ENCODE measurements around the gene COPS7A.

COPS7A gene

DNA sequence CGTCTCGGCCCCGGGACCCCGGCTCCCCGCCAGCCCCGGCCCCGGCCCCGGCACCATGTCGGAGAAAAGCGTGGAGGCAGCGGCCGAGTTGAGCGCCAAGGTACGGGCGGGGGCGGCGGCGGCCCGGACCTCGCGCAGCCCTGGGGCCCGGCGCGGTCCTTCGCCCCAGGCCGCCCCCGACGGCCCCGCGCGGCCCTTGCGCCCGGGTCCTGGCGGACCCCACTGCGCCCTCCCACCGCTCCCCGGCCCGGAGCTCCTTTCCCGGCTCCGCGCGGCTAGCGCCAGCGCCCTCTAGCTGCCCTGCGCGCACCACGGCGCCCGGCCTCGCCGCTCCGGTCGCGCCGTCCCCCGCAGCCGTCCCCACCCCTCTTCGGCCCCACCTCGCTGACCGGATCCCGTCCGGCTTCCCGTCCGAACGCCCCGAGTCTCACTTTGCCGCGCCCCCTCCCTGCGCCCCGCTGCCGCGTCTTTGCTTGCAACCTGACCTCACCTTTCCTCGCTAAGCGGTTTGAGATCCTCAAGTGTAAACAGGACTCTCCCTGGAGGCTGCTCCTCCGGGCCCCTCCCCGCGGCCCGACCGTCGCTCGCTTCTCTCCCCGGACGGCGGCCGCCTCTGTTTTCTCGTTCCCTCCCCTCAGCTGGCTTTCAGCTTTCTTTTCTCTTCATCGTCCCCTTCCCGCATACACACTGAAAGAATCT lies 43.0 kb downstream of the COPS7A start:
- no peak overlapping the region for H3K27ac ChIP-seq (ENCODE audit: low read length)
- peaks cover 32% of the 10 kb centered on the region; the same call in 1 of the 2 replicates for H3K4me1 ChIP-seq (ENCODE audit: insufficient read depth, low read length)
- H3K36me3 ChIP-seq (ENCODE audit: insufficient read depth, low read depth, low read length), result peaks cover 26% of the 10 kb centered on the region
- peak overlapping the region; percentile 90; the same call in 1 of the 2 replicates for H3K9ac ChIP-seq (ENCODE audit: low read depth, low read length)
- H3K9me3 ChIP-seq (ENCODE audit: insufficient read depth, low read depth, low read length), result no peaks in the 10 kb centered on the region
- peaks cover 7% of the 10 kb centered on the region for H3K27me3 ChIP-seq (ENCODE audit: insufficient read depth, low read length)
- H3K4me3 ChIP-seq (ENCODE audit: low read length), result peak overlapping the region; percentile 98

DNA sequence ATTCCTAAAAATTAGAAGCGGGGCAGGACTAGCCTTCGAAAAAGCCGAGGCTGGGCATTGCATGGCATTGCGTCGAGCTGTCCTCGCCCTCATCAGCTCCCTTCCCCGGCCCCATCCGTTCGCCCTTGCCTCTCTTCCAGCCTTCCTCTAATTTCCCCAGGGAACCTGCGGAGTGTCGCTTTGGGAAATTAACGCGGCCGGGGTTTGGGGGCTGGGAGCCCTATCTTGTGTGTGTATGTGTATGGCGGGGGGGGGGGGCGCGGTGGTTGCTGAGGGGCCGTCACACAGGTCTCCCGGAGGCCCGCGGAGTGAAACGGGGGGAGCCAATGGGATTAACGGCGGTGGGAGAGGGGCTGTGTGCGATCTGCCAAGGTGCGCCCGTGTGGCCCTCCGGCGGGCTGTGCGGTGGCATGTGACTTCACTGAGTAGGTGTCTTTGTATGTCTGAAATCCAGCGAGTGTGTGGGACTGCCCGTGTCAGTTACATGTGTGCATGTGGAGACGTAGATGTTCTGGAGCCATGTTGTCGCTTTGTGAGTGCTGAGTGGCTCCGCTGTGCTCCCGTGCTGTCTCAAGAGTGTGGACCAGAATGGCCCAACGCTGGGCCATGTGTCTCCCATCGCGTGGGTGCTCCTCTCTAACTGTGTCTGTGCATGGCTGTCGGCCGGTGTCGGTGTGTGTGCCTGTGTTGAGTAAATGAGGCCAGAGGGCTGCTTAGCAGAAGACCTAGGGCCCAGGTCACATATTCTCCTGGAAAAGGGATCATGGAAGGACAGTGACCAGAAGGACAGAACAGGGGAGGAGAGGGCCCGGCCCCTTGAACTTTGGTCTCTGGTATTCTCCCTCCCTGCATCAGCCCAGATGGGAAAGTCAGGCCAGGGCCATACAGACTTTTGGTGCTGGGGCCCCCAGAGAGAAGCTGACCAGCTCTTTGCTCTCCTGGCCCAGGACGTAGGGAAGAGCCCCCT lies 43.8 kb downstream of the COPS7A start:
- Histone ChIP-seq H3K4me3 (ENCODE audit: low read length) (peak overlapping the region; percentile 98), H3K9ac (ENCODE audit: low read depth, low read length) (peak overlapping the region; percentile 90), H3K27ac (ENCODE audit: low read length) (peak overlapping the region; percentile 81), H3K4me1 (ENCODE audit: insufficient read depth, low read length) (peaks cover 34% of the 10 kb centered on the region; the same call in 1 of the 2 replicates), H3K27me3 (ENCODE audit: insufficient read depth, low read length) (peaks cover 16% of the 10 kb centered on the region), H3K9me3 (ENCODE audit: insufficient read depth, low read depth, low read length) (no peaks in the 10 kb centered on the region), H3K36me3 (ENCODE audit: insufficient read depth, low read depth, low read length) (peaks cover 26% of the 10 kb centered on the region)

DNA sequence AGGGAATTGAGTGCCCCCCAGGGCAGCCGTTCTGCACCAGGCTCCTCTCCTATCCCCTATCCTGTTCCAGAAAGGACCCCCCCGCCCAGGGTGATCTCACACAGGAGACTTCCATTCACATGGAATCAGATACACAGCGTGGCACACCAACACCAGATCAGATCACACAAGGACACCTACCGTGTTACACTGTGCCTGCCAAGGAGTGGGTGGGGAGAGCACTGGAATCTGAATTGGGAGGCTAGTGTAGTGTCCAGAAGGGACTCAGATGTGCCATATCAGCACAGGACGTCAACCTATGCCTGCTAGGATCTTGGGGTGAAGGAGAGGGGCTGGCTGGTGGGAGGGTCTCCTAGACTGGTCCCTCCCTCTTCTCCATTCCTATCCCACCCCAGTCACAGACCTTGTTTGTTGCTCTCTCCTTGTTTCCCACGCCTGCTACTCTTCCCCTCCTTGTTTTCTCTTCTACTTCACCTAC lies 44.6 kb downstream of the COPS7A start:
- Histone ChIP-seq H3K4me1 (ENCODE audit: insufficient read depth, low read length) (peaks cover 31% of the 10 kb centered on the region; the same call in 1 of the 2 replicates), H3K27ac (ENCODE audit: low read length) (peak overlapping the region; percentile 81), H3K9ac (ENCODE audit: low read depth, low read length) (peak overlapping the region; percentile 90; the same call in 1 of the 2 replicates), H3K27me3 (ENCODE audit: insufficient read depth, low read length) (peaks cover 24% of the 10 kb centered on the region), H3K4me3 (ENCODE audit: low read length) (peak overlapping the region; percentile 98), H3K36me3 (ENCODE audit: insufficient read depth, low read depth, low read length) (peaks cover 26% of the 10 kb centered on the region), H3K9me3 (ENCODE audit: insufficient read depth, low read depth, low read length) (no peaks in the 10 kb centered on the region)

DNA sequence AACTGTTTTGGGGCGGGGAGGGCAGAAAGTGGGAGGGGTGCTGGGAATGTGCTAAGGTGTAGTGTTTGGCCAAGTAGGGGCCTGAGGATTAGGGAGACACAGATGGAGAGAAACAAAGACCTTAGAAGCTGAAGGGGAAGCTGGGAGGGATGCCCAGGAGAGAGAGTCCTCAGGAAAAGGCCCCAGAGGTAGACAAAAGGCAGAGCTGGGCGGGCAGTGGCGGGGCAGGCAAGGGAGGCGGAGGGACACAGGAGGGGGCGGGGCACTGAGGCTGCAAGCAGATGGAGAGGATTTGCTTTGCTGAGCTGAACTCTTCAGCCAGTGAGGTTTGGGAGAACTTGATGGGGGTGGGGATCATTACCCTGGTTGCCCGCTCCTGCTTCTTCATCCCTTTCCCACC lies 45.1 kb downstream of the COPS7A start:
- H3K4me1 ChIP-seq (ENCODE audit: insufficient read depth, low read length), result peaks cover 28% of the 10 kb centered on the region; the same call in 1 of the 2 replicates
- H3K9ac ChIP-seq (ENCODE audit: low read depth, low read length), result peak overlapping the region; percentile 90; the same call in 1 of the 2 replicates
- peak overlapping the region; percentile 81 for H3K27ac ChIP-seq (ENCODE audit: low read length)
- H3K9me3 ChIP-seq (ENCODE audit: insufficient read depth, low read depth, low read length), result no peaks in the 10 kb centered on the region
- H3K36me3 ChIP-seq (ENCODE audit: insufficient read depth, low read depth, low read length), result peaks cover 26% of the 10 kb centered on the region
- peaks cover 29% of the 10 kb centered on the region for H3K27me3 ChIP-seq (ENCODE audit: insufficient read depth, low read length)
- H3K4me3 ChIP-seq (ENCODE audit: low read length), result peak overlapping the region; percentile 98

DNA sequence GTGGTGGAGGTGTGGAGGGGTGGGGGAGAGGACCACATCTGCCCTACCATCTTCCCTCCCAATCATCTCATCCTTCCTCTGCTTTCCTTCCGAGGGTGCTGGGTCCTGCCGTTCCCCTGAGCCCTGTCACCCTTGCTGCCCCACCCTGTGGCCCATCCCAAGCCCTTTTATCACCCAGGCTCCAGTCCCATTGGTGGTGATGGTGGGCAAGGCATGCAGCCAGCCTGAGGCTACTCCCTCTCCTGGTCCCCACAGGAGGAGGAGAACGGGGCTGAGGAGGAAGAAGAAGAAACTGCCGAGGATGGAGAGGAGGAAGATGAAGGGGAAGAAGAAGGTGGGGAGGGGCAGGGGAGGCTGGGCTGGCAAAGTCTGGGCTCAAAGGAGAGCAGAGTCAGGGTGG lies 45.8 kb downstream of the COPS7A start:
- H3K4me3 ChIP-seq (ENCODE audit: low read length), result peak overlapping the region; percentile 98
- H3K27ac ChIP-seq (ENCODE audit: low read length), result peak overlapping the region; percentile 81
- H3K36me3 ChIP-seq (ENCODE audit: insufficient read depth, low read depth, low read length), result peaks cover 26% of the 10 kb centered on the region
- peaks cover 27% of the 10 kb centered on the region; the same call in 1 of the 2 replicates for H3K4me1 ChIP-seq (ENCODE audit: insufficient read depth, low read length)
- H3K9ac ChIP-seq (ENCODE audit: low read depth, low read length), result peak overlapping the region; percentile 70; the same call in 1 of the 2 replicates
- H3K27me3 ChIP-seq (ENCODE audit: insufficient read depth, low read length), result peaks cover 36% of the 10 kb centered on the region
- no peaks in the 10 kb centered on the region for H3K9me3 ChIP-seq (ENCODE audit: insufficient read depth, low read depth, low read length)

DNA sequence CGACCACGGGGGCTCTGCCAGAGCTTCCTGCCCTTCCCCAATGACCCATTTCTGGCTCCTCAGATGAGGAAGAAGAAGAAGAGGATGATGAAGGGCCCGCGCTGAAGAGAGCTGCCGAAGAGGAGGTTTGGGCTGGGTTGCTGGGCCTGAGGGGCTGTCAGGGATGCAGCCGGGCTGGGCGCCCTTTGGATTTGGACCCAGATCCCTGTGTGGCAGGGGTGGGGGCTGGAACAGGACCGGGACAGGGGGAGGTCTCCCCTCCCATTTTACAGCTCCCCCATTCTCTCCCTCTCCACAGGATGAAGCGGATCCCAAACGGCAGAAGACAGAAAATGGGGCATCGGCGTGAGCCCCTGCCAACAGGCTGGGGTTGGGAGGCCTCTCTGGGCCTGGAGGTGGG lies 46.2 kb downstream of the COPS7A start:
- no peak overlapping the region for H3K9ac ChIP-seq (ENCODE audit: low read depth, low read length)

DNA sequence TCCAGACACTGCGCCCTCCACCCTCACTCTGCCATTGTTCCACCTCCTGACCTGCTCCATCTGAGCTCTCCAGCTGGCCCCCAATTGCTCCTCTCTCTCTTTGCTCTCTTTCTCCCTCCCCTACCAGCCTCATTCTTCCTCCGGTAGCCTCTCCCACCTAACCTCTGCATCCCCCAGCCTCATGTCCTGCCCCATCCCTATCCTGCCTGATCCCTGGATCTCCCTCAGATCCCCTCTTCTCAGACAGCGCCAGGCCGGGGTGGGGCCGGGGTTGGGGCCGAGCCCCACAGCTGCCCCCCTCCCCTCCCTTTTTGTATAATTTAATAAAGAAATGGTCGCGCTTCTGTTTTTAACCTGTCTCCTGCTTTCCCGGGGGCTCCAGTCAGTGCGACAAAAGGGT lies 46.8 kb downstream of the COPS7A start:
- Histone ChIP-seq H3K9ac (ENCODE audit: low read depth, low read length) (no peak overlapping the region), H3K4me1 (ENCODE audit: insufficient read depth, low read length) (peaks cover 19% of the 10 kb centered on the region; the same call in 1 of the 2 replicates), H3K36me3 (ENCODE audit: insufficient read depth, low read depth, low read length) (peaks cover 26% of the 10 kb centered on the region), H3K4me3 (ENCODE audit: low read length) (no peak overlapping the region), H3K27ac (ENCODE audit: low read length) (no peak overlapping the region), H3K9me3 (ENCODE audit: insufficient read depth, low read depth, low read length) (no peaks in the 10 kb centered on the region), H3K27me3 (ENCODE audit: insufficient read depth, low read length) (peaks cover 41% of the 10 kb centered on the region)

More for the DNA sequence above, 46.2 kb downstream of the COPS7A start:
- Histone ChIP-seq H3K27me3 (ENCODE audit: insufficient read depth, low read length) (peaks cover 40% of the 10 kb centered on the region), H3K27ac (ENCODE audit: low read length) (no peak overlapping the region), H3K9me3 (ENCODE audit: insufficient read depth, low read depth, low read length) (no peaks in the 10 kb centered on the region), H3K4me3 (ENCODE audit: low read length) (no peak overlapping the region), H3K36me3 (ENCODE audit: insufficient read depth, low read depth, low read length) (peaks cover 26% of the 10 kb centered on the region), H3K4me1 (ENCODE audit: insufficient read depth, low read length) (peaks cover 24% of the 10 kb centered on the region; the same call in 1 of the 2 replicates)

DNA sequence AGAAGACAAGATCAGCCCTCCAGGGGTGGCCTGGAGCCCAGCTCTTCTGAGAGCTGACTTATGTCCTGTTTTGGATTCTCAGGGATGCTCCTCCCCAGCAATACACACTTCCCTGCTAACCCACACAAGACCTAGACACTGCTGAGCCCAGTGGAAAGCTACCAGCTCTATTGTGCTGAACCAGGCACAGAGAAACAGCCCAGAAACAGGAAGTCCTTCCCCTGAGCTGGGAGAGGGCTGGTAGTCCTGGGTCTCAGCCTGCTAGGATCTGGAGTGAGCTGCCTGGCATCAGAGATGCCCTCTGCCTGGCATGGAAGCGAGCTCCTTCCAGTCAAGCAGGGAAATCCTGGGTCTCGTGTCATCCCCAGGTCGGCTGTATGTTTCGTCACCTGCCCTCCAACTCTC lies 47.2 kb downstream of the COPS7A start:
- Histone ChIP-seq H3K9ac (ENCODE audit: low read depth, low read length) (0 out of 2 replicates have a peak overlapping the region, but pooled peaks have one; percentile 32), H3K9me3 (ENCODE audit: insufficient read depth, low read depth, low read length) (no peaks in the 10 kb centered on the region), H3K27me3 (ENCODE audit: insufficient read depth, low read length) (peaks cover 41% of the 10 kb centered on the region), H3K36me3 (ENCODE audit: insufficient read depth, low read depth, low read length) (peaks cover 26% of the 10 kb centered on the region), H3K4me3 (ENCODE audit: low read length) (no peak overlapping the region), H3K4me1 (ENCODE audit: insufficient read depth, low read length) (peaks cover 19% of the 10 kb centered on the region; the same call in 1 of the 2 replicates), H3K27ac (ENCODE audit: low read length) (no peak overlapping the region)

DNA sequence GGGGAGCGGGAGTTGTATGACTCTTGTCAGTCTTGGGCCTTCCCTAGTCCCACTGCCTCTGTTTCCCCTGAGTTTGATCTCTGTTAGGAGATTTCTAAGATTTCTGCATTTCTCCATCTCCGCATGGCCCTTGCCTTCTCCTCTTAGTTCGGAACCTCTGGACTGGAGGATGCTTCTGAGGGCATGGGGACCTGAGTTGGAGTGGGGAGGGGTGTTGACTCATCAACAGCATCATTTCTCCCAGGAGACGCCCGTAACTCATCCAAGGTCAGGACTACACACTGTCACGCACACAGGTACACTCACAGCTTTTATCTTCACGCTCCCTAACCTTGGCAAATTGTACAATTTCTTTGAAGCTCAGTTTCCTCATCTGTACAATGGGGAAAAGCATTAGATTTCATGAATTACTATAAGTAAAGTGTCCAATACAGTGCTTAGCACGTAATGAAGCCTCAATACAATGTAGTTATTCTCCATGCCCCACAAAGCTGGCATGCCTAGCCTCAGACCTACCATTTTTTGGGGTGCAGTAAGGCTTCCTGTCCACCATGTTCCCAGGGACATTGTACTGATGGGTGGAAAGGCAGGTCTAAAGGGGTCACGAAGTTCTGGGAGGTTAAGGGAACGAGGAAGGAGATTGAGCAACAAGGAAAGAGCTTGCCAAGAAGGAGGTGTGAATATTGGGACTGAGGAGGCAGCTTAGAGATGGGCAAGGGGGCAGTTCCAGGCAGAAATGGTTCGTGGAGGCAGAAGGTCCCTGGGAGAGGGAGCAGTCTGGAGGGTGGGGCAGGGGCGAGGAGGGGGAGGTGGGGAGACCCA lies 47.9 kb downstream of the COPS7A start:
- Histone ChIP-seq H3K27ac (ENCODE audit: low read length) (no peak overlapping the region), H3K9ac (ENCODE audit: low read depth, low read length) (no peak overlapping the region), H3K36me3 (ENCODE audit: insufficient read depth, low read depth, low read length) (peaks cover 26% of the 10 kb centered on the region), H3K4me3 (ENCODE audit: low read length) (no peak overlapping the region), H3K9me3 (ENCODE audit: insufficient read depth, low read depth, low read length) (no peaks in the 10 kb centered on the region), H3K4me1 (ENCODE audit: insufficient read depth, low read length) (peaks cover 19% of the 10 kb centered on the region; the same call in 1 of the 2 replicates), H3K27me3 (ENCODE audit: insufficient read depth, low read length) (peaks cover 45% of the 10 kb centered on the region)

DNA sequence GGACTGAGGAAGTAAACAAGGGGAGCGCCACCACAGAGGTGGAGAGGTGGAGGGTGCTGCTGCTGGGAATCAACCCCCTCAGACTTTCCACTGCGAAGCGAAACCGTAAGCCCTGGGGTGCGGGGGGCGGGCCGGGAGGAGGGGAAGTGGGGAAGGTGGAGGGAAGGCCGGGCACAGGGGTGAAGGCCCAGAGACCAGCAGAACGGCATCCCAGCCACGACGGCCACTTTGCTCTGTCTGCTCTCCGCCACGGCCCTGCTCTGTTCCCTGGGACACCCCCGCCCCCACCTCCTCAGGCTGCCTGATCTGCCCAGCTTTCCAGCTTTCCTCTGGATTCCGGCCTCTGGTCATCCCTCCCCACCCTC lies 48.5 kb downstream of the COPS7A start, which contains the start of gene LAG3:
TSS of gene LAG3 (plus strand) at position 190 of the 365 bp plus-strand sequence. CDS start 333 bp downstream, outside the sequence.
- Histone ChIP-seq H3K4me1 (ENCODE audit: insufficient read depth, low read length) (peaks cover 19% of the 10 kb centered on the region; the same call in 1 of the 2 replicates), H3K36me3 (ENCODE audit: insufficient read depth, low read depth, low read length) (peaks cover 26% of the 10 kb centered on the region), H3K27me3 (ENCODE audit: insufficient read depth, low read length) (peaks cover 50% of the 10 kb centered on the region), H3K9me3 (ENCODE audit: insufficient read depth, low read depth, low read length) (no peaks in the 10 kb centered on the region), H3K4me3 (ENCODE audit: low read length) (peak within 1 kb of the TSS; percentile 61), H3K27ac (ENCODE audit: low read length) (no peak within 1 kb of the TSS), H3K9ac (ENCODE audit: low read depth, low read length) (no peak within 1 kb of the TSS)
